PFSK-1 (cell line): Measurements from ENCODE around the gene PSME2.

Experiments
- FOXP2 ChIP-seq: optimal IDR thresholded peaks from 2 replicates; pipeline ENCODE3; 2011; ENCODE audit warnings: borderline replicate concordance, control low read depth, inconsistent platforms; ENCODE audit not compliant: insufficient read depth; ENCODE audit errors: extremely low read length, extremely low read depth
- POLR2AphosphoS5 ChIP-seq: IDR thresholded peaks from 2 replicates; pipeline ENCODE4 v1.6.1; 2012; ENCODE audit warnings: low read depth, mild to moderate bottlenecking, control low read depth, low read length, moderate library complexity
- REST ChIP-seq, 2 experiments: IDR thresholded peaks; 2 replicates each; pipeline versions ENCODE4 v1.6.1 to v1.8.0; 2011 to 2012; ENCODE audit warnings: low read depth in 2 of 2, low read length in 2 of 2, control low read depth in 1 of 2, inconsistent platforms in 1 of 2, mild to moderate bottlenecking in 1 of 2, moderate library complexity in 1 of 2; ENCODE audit not compliant: insufficient read depth in 1 of 2
- SIN3A ChIP-seq: IDR thresholded peaks from 2 replicates; pipeline ENCODE4 v1.6.1; 2012; ENCODE audit warnings: mild to moderate bottlenecking, low read length, moderate library complexity, borderline replicate concordance; ENCODE audit not compliant: insufficient read depth
- TAF1 ChIP-seq: IDR thresholded peaks from 2 replicates; pipeline ENCODE4 v1.6.1; 2012; ENCODE audit warnings: low read length, control low read depth, borderline replicate concordance; ENCODE audit not compliant: insufficient read depth

- TF ChIP-seq REST (IDR thresholded peaks at IDR 0.05; ENCODE audit: insufficient read depth in 1 of 2, low read depth in 2 of 2, low read length in 2 of 2) (no peak), POLR2AphosphoS5 (no peak), TAF1 (no peak), SIN3A (no peak), FOXP2 (no peak)
Measured at GRCh38 chr14:24100197-24100981, 46.0 kb downstream of the PSME2 start.
